GM21717 (cell line): Measurements from ENCODE around the gene PKIG.

Experiments
- ATAC-seq: cut with Tn5 transposase; IDR thresholded peaks from one replicate; pipeline ENCODE4 v1.9.1; 2021; ENCODE audit warnings: mild to moderate bottlenecking, moderate library complexity; ENCODE audit not compliant: unreplicated experiment

Gene PKIG

DNA sequence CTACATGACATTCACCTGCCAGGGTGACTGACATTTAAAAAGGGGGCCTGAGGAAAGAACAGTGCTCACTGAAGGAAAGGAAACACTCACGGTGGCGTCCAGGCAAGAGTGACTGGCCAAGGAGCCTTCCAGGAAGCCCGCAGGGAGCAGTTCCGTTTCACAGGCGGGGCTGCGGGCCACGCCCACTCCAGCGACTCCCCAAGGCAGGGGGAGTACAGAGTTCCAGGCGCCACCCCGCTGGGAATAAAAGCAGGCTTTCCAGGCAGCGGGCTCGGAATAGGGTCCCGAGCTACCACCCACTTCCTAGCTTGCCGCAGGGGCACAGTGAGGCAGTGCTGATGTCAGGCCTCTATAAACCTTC lies 34.2 kb downstream of the PKIG start:
- ATAC-seq: no peak

DNA sequence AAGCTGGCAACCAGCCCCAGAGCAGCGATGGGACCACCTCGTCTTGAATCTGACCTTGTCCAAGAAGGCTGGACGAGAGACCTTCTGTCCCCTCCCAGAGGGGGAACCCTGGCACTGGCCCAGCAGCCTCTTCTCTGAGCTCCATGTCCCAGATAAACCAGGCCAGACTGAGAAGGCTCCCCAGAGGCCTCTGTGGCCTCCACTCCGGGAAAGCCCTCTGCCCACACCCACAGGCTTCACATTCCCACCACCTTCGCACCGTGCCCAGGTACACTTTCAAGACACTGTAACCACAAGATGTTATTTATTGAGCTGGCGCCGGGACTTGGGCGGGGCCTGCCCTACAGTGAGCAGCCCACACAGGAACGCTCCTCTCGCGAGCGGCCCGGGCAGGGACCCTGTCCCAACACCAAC lies 35.9 kb downstream of the PKIG start:
- no peak for ATAC-seq

- ATAC-seq: no peak
Observed at GRCh38 chr20:44619294-44619693, 36.9 kb downstream of the PKIG start.

DNA sequence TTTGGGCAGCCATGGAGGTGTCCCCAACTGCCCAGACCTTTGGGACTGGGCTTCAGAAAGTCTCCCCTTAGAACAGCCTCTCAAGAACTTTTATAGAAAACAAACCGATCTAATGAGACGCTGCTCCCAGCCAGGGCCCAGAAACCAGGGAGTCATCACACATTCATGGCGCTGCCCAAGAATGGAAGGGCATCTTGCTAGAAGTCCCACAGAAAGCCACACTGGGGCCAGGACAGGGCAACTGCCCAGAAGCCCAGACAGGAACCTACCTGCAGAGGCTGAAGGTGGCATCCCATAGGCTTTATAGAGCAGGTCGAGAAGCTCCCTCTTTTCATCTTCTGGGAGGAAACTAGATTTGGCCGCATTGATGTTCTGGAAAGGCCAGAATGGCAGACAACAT lies 37.7 kb downstream of the PKIG start:
- ATAC-seq: no peak

- no peak for ATAC-seq
Observed at GRCh38 chr20:44621325-44621724, 38.9 kb downstream of the PKIG start.

DNA sequence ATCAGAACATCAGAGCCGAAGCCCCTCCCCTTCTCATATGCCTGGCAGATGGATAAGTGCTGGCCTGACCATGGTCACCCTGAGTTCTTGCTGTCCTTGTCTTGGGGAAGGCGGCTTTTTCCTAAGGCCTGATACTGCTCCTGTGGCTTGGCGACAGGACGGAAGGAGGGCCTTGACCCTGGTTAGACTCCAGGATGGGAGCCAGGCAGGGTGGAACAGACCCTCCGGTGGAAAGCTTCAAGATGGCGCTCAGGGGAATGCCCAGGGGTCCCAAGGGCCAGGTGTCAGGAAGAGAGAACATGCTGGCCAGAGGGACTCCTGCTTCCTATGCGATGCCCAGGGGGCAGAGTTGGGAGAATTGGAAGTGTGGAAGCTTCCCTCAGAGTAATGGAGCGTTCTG lies 39.6 kb downstream of the PKIG start:
- no peak for ATAC-seq

GRCh38 chr20:44622501-44623270 lies 40.3 kb downstream of the PKIG start:
- no peak for ATAC-seq

- no peak for ATAC-seq
Observed at GRCh38 chr20:44624152-44624551, 41.8 kb downstream of the PKIG start.

GRCh38 chr20:44624743-44625271 lies 42.4 kb downstream of the PKIG start:
- no peak for ATAC-seq

GRCh38 chr20:44625361-44625760 lies 43.0 kb downstream of the PKIG start:
- no peak for ATAC-seq

DNA sequence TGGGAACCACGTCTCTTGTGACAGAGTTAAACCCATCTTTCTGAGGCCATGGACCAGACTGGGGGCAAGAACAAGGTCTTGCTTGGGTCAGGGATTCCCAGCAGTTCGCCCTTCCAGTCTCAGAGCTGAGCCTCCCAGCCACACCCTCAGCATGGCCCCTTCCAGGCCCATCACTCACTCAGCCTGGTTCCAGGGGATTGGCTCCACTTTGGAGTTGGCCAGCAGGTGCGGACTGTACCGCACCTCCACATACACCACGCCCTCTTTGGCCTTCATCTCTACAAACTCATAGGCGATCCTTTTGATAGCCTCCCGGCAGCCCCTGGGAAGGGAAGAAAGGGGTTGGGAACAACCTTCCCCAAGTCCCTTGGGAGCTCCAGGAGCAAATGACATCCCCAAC lies 43.9 kb downstream of the PKIG start:
- no peak for ATAC-seq

- no peak for ATAC-seq
Observed at GRCh38 chr20:44627364-44628010, 45.1 kb downstream of the PKIG start.

GRCh38 chr20:44629017-44629385 lies 46.6 kb downstream of the PKIG start:
- no peak for ATAC-seq

DNA sequence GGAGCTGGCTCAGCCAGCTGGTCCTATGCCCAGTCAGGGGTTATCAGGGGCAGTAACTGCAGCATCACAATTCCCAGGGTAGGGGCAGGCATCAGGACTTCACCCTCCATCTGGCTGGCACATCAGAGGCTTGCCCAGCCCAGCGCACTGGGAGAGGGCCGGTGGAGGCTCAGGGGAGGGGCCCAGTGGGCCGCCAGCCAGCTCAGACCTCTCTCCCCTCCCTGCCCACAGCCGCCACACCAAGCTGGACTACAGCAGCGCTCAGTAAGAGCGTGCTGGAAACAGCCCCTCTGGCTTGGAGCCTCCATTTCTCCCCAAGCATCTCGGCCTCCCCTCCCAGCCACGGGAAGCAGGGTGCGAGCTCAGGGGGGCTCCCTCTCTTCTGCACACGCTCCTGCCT lies 47.2 kb downstream of the PKIG start:
- no peak for ATAC-seq

DNA sequence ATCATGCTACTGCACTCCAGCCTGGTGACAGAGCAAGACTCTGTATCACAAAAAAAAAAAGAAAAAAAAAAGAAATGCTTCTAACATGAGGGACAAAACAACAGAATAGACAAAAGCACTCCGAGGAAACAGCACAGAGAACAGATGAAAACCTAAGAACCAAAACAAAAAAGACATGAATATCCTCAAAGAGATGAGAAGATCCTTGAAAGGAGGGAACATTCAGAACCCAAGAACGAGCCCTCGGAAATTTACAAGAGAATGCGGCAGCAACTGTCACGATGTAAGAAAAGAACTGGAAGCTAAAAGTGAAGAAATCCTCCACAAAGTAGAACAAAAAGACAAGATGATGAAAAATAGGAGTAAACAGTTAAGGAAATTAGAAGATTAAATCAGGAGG lies 47.9 kb downstream of the PKIG start:
- ATAC-seq: no peak

- no peak for ATAC-seq
Observed at GRCh38 chr20:44632103-44632752, 49.8 kb downstream of the PKIG start.

GRCh38 chr20:44633187-44633810 lies 50.9 kb downstream of the PKIG start:
- no peak for ATAC-seq

DNA sequence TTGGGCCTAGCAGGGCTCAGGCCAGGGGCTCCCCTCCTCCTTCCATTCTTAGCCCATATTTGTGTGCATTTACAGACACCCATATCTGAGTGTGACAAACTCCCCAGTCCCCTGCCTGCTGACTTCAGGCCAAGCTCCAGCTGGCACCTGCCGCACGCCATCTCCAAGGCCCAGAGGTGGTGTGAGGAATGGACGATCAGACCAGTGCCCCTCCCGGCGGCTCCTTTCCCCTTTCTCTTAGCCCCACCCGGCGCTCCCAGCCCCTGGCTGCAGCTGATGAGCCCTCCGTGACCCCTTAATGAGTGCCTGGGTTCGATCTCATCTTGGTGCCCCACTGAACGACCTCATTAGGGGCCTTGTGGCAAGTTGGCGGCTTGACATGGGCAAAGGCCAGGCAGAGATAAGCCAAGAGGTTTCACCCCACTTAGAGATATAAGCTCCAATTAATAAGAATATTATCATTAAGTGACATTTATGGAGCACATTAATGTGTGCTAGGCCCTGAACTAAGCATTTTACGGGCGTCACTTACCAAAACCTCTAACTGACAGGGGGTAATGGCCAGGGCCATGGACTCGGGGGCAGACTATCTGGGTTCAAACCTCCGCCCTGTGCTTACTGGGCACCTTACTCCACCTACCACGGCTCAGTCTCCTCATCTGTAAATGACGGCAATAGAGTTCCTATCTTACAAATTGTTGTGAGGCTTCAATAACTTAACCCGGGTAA lies 51.7 kb downstream of the PKIG start:
- ATAC-seq: no peak

DNA sequence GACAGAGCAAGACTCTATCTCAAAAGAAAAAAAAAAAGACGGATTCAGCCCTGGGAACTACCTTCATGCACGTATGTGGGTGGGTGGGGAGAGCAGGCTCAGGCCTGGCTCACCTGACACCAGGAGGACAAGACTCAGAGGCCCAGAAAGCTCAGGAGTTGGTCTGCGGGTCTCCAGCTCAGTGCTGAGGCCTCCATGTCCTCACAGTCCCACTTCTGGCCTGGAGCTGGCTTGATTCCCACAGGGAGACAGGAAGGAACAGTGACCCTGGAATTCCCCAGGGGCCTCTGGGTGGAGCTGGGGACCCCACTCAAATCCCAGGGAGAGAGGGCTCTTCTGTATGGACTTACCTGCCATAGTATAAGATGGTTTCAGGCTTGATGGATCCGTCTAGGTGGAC lies 53.5 kb downstream of the PKIG start:
- no peak for ATAC-seq

DNA sequence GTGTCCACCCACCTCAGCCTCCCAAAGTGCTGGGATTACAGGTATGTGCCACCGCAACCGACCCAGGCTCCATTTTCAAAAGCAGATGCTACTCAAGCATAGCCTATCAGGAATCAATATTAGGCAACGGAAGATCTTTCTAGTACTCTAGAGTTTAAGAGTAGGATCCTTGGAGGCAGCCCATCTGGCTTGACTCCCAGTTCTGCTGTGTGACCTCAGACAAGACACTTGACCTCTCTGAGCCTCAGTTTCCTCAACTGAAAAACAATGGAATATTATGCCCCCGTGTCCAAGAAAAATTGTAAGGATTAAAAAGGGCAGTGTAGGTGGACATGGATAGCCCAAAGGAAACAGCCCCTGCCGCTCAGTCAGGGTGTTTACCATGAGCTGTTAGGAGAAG lies 54.7 kb downstream of the PKIG start:
- ATAC-seq: no peak
